SU-DHL-6 (cell line): Measurements from ENCODE around the gene SFMBT2.

Experiments used
- EZH2phosphoT487 ChIP-seq: fragments of 200-600 bp; sonication (generic), shearing (Covaris generic); conservative IDR thresholded peaks from 2 replicates; pipeline ENCODE4 v1.6.1; 2018; ENCODE audit warnings: mild to moderate bottlenecking, antibody characterized with exemption, low read length, moderate library complexity, mixed read lengths
- TF ChIP-seq, protein P1 (sequence below): fragments of 200-600 bp; sonication (generic); IDR thresholded peaks from one replicate; pipeline ENCODE4 v1.5.1; 2017; ENCODE audit warnings: antibody characterized with exemption, mild to moderate bottlenecking, low read length, moderate library complexity; ENCODE audit not compliant: insufficient read depth, poor library complexity, severe bottlenecking

GRCh38 chr10:7377614-7378248 is 33.1 kb downstream of the SFMBT2 start:
- TF ChIP-seq, protein P1, sequence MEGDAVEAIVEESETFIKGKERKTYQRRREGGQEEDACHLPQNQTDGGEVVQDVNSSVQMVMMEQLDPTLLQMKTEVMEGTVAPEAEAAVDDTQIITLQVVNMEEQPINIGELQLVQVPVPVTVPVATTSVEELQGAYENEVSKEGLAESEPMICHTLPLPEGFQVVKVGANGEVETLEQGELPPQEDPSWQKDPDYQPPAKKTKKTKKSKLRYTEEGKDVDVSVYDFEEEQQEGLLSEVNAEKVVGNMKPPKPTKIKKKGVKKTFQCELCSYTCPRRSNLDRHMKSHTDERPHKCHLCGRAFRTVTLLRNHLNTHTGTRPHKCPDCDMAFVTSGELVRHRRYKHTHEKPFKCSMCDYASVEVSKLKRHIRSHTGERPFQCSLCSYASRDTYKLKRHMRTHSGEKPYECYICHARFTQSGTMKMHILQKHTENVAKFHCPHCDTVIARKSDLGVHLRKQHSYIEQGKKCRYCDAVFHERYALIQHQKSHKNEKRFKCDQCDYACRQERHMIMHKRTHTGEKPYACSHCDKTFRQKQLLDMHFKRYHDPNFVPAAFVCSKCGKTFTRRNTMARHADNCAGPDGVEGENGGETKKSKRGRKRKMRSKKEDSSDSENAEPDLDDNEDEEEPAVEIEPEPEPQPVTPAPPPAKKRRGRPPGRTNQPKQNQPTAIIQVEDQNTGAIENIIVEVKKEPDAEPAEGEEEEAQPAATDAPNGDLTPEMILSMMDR: no peak
- no peak for TF ChIP-seq EZH2phosphoT487
